Embryonic facial prominence (tissue), 1 donor: Measurements from ENCODE around the gene KAT6B.
"Not testable (repeated sequence)": the region's sequence is repeated elsewhere in the genome, so short reads cannot be mapped to it uniquely, and the experiment has no call there.

Experiments
- DNase-seq: peaks from one replicate; pipeline ENCODE4 v3.0.0-alpha.2; 2016; ENCODE audit errors: extremely low spot score

The KAT6B gene

GRCh38 chr10:75035975-75036708 is 209.7 kb downstream of the KAT6B start:
- no peak for DNase-seq

GRCh38 chr10:75037171-75038153 is 211.1 kb downstream of the KAT6B start:
- DNase-seq: no peak

GRCh38 chr10:75038335-75038734 is 211.9 kb downstream of the KAT6B start:
- DNase-seq: no peak

- DNase-seq: no peak
Observed at GRCh38 chr10:75040576-75040975, 214.2 kb downstream of the KAT6B start.

- DNase-seq: peak; percentile 41
Observed at GRCh38 chr10:75042292-75042974, 216.0 kb downstream of the KAT6B start.

GRCh38 chr10:75043256-75044131 is 217.1 kb downstream of the KAT6B start:
- no peak for DNase-seq

GRCh38 chr10:75048669-75049098 is 222.3 kb downstream of the KAT6B start:
- DNase-seq: no peak

- DNase-seq: no peak
Observed at GRCh38 chr10:75049316-75050148, 223.1 kb downstream of the KAT6B start.

- no peak for DNase-seq
Observed at GRCh38 chr10:75050149-75050919, 223.9 kb downstream of the KAT6B start.

GRCh38 chr10:75051308-75051707 is 224.9 kb downstream of the KAT6B start:
- DNase-seq: no peak

- DNase-seq: not testable (repeated sequence)
Observed at GRCh38 chr10:75055896-75056406, 229.6 kb downstream of the KAT6B start.

- no peak for DNase-seq
Observed at GRCh38 chr10:75057680-75058079, 231.3 kb downstream of the KAT6B start.

GRCh38 chr10:75058161-75058560 is 231.8 kb downstream of the KAT6B start:
- DNase-seq: no peak

- DNase-seq: no peak
Observed at GRCh38 chr10:75061709-75062505, 235.5 kb downstream of the KAT6B start.

GRCh38 chr10:75062506-75063299 is 236.3 kb downstream of the KAT6B start:
- peak; percentile 84 for DNase-seq

GRCh38 chr10:75063461-75064230 is 237.2 kb downstream of the KAT6B start:
- DNase-seq: no peak

GRCh38 chr10:75065076-75065475 is 238.7 kb downstream of the KAT6B start:
- no peak for DNase-seq
